Retina (tissue), 1 donor: ENCODE measurements around the gene ENAH.

ENCODE experiments used
- DNase-seq: peaks from one replicate; pipeline ENCODE4 v3.0.0-alpha.2; 2016

The ENAH gene

GRCh38 chr1:225601902-225602589, 50.9 kb downstream of the ENAH start:
- DNase-seq: no peak

- no peak for DNase-seq
Observed at GRCh38 chr1:225598847-225599246, 54.1 kb downstream of the ENAH start.

- DNase-seq: no peak
Observed at GRCh38 chr1:225597926-225598575, 54.9 kb downstream of the ENAH start.

GRCh38 chr1:225596736-225597135, 56.2 kb downstream of the ENAH start:
- no peak for DNase-seq

- DNase-seq: no peak
Observed at GRCh38 chr1:225595974-225596551, 56.9 kb downstream of the ENAH start.

GRCh38 chr1:225595452-225595851, 57.5 kb downstream of the ENAH start:
- DNase-seq: no peak

GRCh38 chr1:225593414-225593813, 59.5 kb downstream of the ENAH start:
- DNase-seq: no peak

- DNase-seq: no peak
Observed at GRCh38 chr1:225592362-225593025, 60.4 kb downstream of the ENAH start.

- no peak for DNase-seq
Observed at GRCh38 chr1:225587310-225587709, 65.6 kb downstream of the ENAH start.

GRCh38 chr1:225581186-225581585, 71.7 kb downstream of the ENAH start:
- DNase-seq: no peak

- DNase-seq: peak; percentile 19
Observed at GRCh38 chr1:225580238-225581099, 72.5 kb downstream of the ENAH start.

GRCh38 chr1:225578251-225578977, 74.5 kb downstream of the ENAH start:
- DNase-seq: no peak

- no peak for DNase-seq
Observed at GRCh38 chr1:225577241-225577640, 75.7 kb downstream of the ENAH start.

GRCh38 chr1:225573216-225573615, 79.7 kb downstream of the ENAH start:
- DNase-seq: no peak

GRCh38 chr1:225572422-225572821, 80.5 kb downstream of the ENAH start:
- no peak for DNase-seq

- no peak for DNase-seq
Observed at GRCh38 chr1:225567789-225568188, 85.1 kb downstream of the ENAH start.

GRCh38 chr1:225565847-225566246, 87.1 kb downstream of the ENAH start:
- DNase-seq: no peak

- DNase-seq: no peak
Observed at GRCh38 chr1:225561675-225562074, 91.2 kb downstream of the ENAH start.

GRCh38 chr1:225559902-225560301, 93.0 kb downstream of the ENAH start:
- no peak for DNase-seq

- DNase-seq: no peak
Observed at GRCh38 chr1:225559326-225559725, 93.6 kb downstream of the ENAH start.

GRCh38 chr1:225556694-225557093, 96.2 kb downstream of the ENAH start:
- DNase-seq: no peak

- no peak for DNase-seq
Observed at GRCh38 chr1:225555821-225556220, 97.1 kb downstream of the ENAH start.
